ENCODE results near the gene ITGAX. TPM values are rescaled to one million over a fixed set of nuclear protein-coding genes. Genes with fewer than 3 reads are reported as not detected.

The ITGAX gene
- total and polyA plus RNA-seq, 10 of the 15 experiments (the other 5 are each of a cell fraction or from before 2014, with no cell fraction given) = 1.6 to 37.9 (median 17.9) TPM

GRCh38 chr16:31334934-31335333 lies 20.0 kb upstream of the ITGAX start:
- no peaks in the 10 kb centered on the region; the same call in 2 of the 3 replicates for H3K9me3 ChIP-seq (replicated peaks; ENCODE audit: control insufficient read depth, insufficient read depth, low read length)
- 25% methylated on average over 1 of the region's 1 CpG for WGBS (ENCODE audit: insufficient coverage, insufficient replicate concordance, low lambda C conversion rate, missing lambda C conversion rate)
- H3K4me3 ChIP-seq = no peak overlapping the region
- no peaks in the 10 kb centered on the region for H4K20me1 ChIP-seq (ENCODE audit: control insufficient read depth, insufficient read depth)
- no peaks in the 10 kb centered on the region for H3K79me2 ChIP-seq (ENCODE audit: control insufficient read depth, insufficient read depth, low read length)
- DNase-seq (ENCODE audit: low read depth, low spot score) (no peak), FAIRE-seq (no peak), ATAC-seq (peak; percentile 75)
- no peak for TF ChIP-seq CREM (IDR thresholded peaks at IDR 0.05; ENCODE audit: low read depth)
- TF ChIP-seq MEF2B (IDR thresholded peaks at IDR 0.05; ENCODE audit: partially characterized antibody, poor library complexity, severe bottlenecking) = peak; percentile 73
- TF ChIP-seq BRCA1 (IDR thresholded peaks at IDR 0.05; ENCODE audit: low read depth, low read length) = no peak
- 0 out of 4 replicates have a peak, but pooled peaks of 1 of the 2 experiments have one; percentile 11 for TF ChIP-seq EP300 (IDR thresholded peaks at IDR 0.05; ENCODE audit: borderline replicate concordance in 1 of 2, control insufficient read depth in 1 of 2, low read depth in 2 of 2, low read length in 2 of 2)
- ChIA-PET SMC1A (ENCODE audit: uncharacterized antibody, unreplicated experiment) (interaction anchor here (0.9 to 1.6 kb wide), 4 partner anchors 10 to 33 kb away, joined by 3 to 7 read pairs (median 6); no protein-coding TSS in a partner anchor), CTCF (interaction anchor here (2.4 kb wide), 1 partner anchor 22 kb away, joined by 12 read pairs; no protein-coding TSS in a partner anchor), POLR2A (interaction anchor here (1.0 kb wide), 1 partner anchor 9 kb away, joined by 3 read pairs; no protein-coding TSS in a partner anchor), RAD21 (ENCODE audit: unreplicated experiment) (interaction anchor here (2.7 kb wide), 1 partner anchor 10 kb away, joined by 7 read pairs; no protein-coding TSS in a partner anchor)
- H3K4me2 ChIP-seq (ENCODE audit: control insufficient read depth, insufficient read depth) = no peak overlapping the region
- no peaks in the 10 kb centered on the region for H3K27me3 ChIP-seq (replicated peaks in 1 of 2; ENCODE audit: control insufficient read depth in 2 of 2, insufficient read depth in 2 of 2, low read length in 1 of 2)
- H3K9ac ChIP-seq (ENCODE audit: control insufficient read depth, insufficient read depth, low read length) = no peak overlapping the region
- no peak overlapping the region for H2AFZ ChIP-seq (ENCODE audit: control insufficient read depth, low read depth, low read length)
- no peaks in the 10 kb centered on the region for H3K4me1 ChIP-seq (ENCODE audit: control insufficient read depth, insufficient read depth, low read length)
- H3K27ac ChIP-seq (ENCODE audit: control insufficient read depth, insufficient read depth) = no peak overlapping the region
- H3K36me3 ChIP-seq (ENCODE audit: control insufficient read depth in 2 of 2, insufficient read depth in 2 of 2, low read length in 1 of 2) = no peaks in the 10 kb centered on the region
- no TSS peak for BruUV-seq (replicated peaks)
- in situ Hi-C loops (cut with MboI) (no loop called here), intact Hi-C loops (cut with micrococcal nuclease; ENCODE audit: unreplicated experiment) (loop anchor here (5.0 kb wide), 1 partner anchor 133 kb away; the partner anchor contains the start of gene PYCARD)

- H3K27ac ChIP-seq (ENCODE audit: control insufficient read depth, insufficient read depth) = no peak overlapping the region
- no peak overlapping the region for H2AFZ ChIP-seq (ENCODE audit: control insufficient read depth, low read depth, low read length)
- ATAC-seq (no peak), DNase-seq (ENCODE audit: low read depth, low spot score) (no peak), FAIRE-seq (no peak)
- ChIA-PET RAD21 (ENCODE audit: unreplicated experiment) (no interaction called here), POLR2A (interaction anchor here (1.0 kb wide), 1 partner anchor 9 kb away, joined by 3 read pairs; no protein-coding TSS in a partner anchor), CTCF (no interaction called here), SMC1A (ENCODE audit: uncharacterized antibody, unreplicated experiment) (interaction anchor here (0.6 to 1.0 kb wide), 2 partner anchors 13 to 156 kb away, joined by 4 read pairs; no protein-coding TSS in a partner anchor)
- H3K4me3 ChIP-seq = no peak overlapping the region
- in situ Hi-C loops (cut with MboI) = no loop called here
- H3K79me2 ChIP-seq (ENCODE audit: control insufficient read depth, insufficient read depth, low read length) = no peaks in the 10 kb centered on the region
- 55% methylated on average over 9 of the region's 9 CpGs for WGBS (ENCODE audit: insufficient coverage, insufficient replicate concordance, low lambda C conversion rate, missing lambda C conversion rate)
- H3K4me2 ChIP-seq (ENCODE audit: control insufficient read depth, insufficient read depth) = no peak overlapping the region
- intact Hi-C loops (cut with micrococcal nuclease; ENCODE audit: unreplicated experiment) = no loop called here
- H3K36me3 ChIP-seq (ENCODE audit: control insufficient read depth in 2 of 2, insufficient read depth in 2 of 2, low read length in 1 of 2) = no peaks in the 10 kb centered on the region
- no peaks in the 10 kb centered on the region for H4K20me1 ChIP-seq (ENCODE audit: control insufficient read depth, insufficient read depth)
- H3K27me3 ChIP-seq (replicated peaks in 1 of 2; ENCODE audit: control insufficient read depth in 2 of 2, insufficient read depth in 2 of 2, low read length in 1 of 2) = no peaks in the 10 kb centered on the region
- H3K4me1 ChIP-seq (ENCODE audit: control insufficient read depth, insufficient read depth, low read length) = no peaks in the 10 kb centered on the region
- no TSS peak for BruUV-seq (replicated peaks)
- no peak overlapping the region for H3K9ac ChIP-seq (ENCODE audit: control insufficient read depth, insufficient read depth, low read length)
- H3K9me3 ChIP-seq (replicated peaks; ENCODE audit: control insufficient read depth, insufficient read depth, low read length) = no peaks in the 10 kb centered on the region; the same call in 2 of the 3 replicates
- TF ChIP-seq NFIC (IDR thresholded peaks at IDR 0.05; ENCODE audit: low read depth, low read length) (no peak), MXI1 (IDR thresholded peaks at IDR 0.05; ENCODE audit: low read depth, low read length) (no peak), POU2F2 (IDR thresholded peaks at IDR 0.05; ENCODE audit: borderline replicate concordance, low read depth, low read length) (no peak), RELB (IDR thresholded peaks at IDR 0.05; ENCODE audit: low read depth) (no peak), KLF5 (IDR thresholded peaks at IDR 0.05; ENCODE audit: partially characterized antibody) (no peak), IKZF2 (IDR thresholded peaks at IDR 0.05) (no peak), PAX5 (IDR thresholded peaks at IDR 0.05; ENCODE audit: borderline replicate concordance, low read depth, low read length) (no peak), CREB1 (IDR thresholded peaks at IDR 0.05; ENCODE audit: low read depth) (no peak), WRNIP1 (IDR thresholded peaks at IDR 0.05; ENCODE audit: borderline replicate concordance, low read depth, low read length) (no peak), PBX3 (IDR thresholded peaks at IDR 0.05; ENCODE audit: insufficient replicate concordance, low read depth, low read length) (no peak)
Observed at GRCh38 chr16:31335431-31335830, 19.5 kb upstream of the ITGAX start.

Data from GM12878 (cell line).